Psoas muscle (tissue), 8 donors: ENCODE data around the gene PRUNE2. TPM values are rescaled to one million over a fixed set of nuclear protein-coding genes. Genes with fewer than 3 reads are reported as not detected.

ENCODE experiments used
- ATAC-seq, 4 donors: fragments of 200-7000 bp; cut with Tn5 transposase; one replicate each; pipeline ENCODE4 v1.9.1; 2020; ENCODE audit warnings: moderate library complexity in 3 of 4, mild to moderate bottlenecking in 2 of 4
- DNase-seq, 2 donors: peaks; one replicate each; pipeline ENCODE4 v3.0.0-alpha.2; 2020
- H3K27ac ChIP-seq: fragments of 200-600 bp; one replicate; pipeline ENCODE4 v1.8.0; 2022
- H3K27me3 ChIP-seq, 3 donors: fragments of 200-600 bp in 1 of 3; one replicate each; pipeline versions ENCODE4 v1.6.1 to v1.8.0; 2013 to 2022; ENCODE audit warnings: low read length in 2 of 3, mild to moderate bottlenecking in 2 of 3, moderate library complexity in 1 of 3; ENCODE audit not compliant: insufficient read depth in 3 of 3
- H3K36me3 ChIP-seq, 2 donors: fragments of 200-600 bp in 1 of 2; one replicate each; pipeline versions ENCODE4 v1.6.1 to v1.8.0; 2013 to 2022; ENCODE audit warnings: low read depth in 1 of 2, mild to moderate bottlenecking in 1 of 2, moderate library complexity in 1 of 2; ENCODE audit not compliant: insufficient read depth in 1 of 2
- H3K4me1 ChIP-seq: fragments of 200-600 bp; one replicate; pipeline ENCODE4 v1.8.0; 2022
- H3K4me3 ChIP-seq: fragments of 200-600 bp; one replicate; pipeline ENCODE4 v1.8.0; 2022; ENCODE audit warnings: mild to moderate bottlenecking
- H3K9me3 ChIP-seq: fragments of 200-600 bp; one replicate; pipeline ENCODE4 v1.8.0; 2022
- WGBS, 3 donors: extraction: QIAGEN DNeasy Blood & Tissue Kit; methylation state at CpG; one replicate each; pipeline versions ENCODE4 v1.1.6 to v1.1.7; 2013; 5-methylcytosine and 5-hydroxymethylcytosine counted together
- intact Hi-C, 2 donors: fragments of 100-400 bp; cut with DNase I; formaldehyde crosslinking; loops; one replicate each; pipeline versions ENCODE4 v1.11.0 to v1.14.2; 2022
- polyA plus RNA-seq, 3 donors: library from polyadenylated mRNA; stranded (reverse); fragments of 200-250 nt; gene quantifications; one replicate each; pipeline ENCODE4 v1.2.3, GENCODE V29; 2013
- total RNA-seq, 4 donors: library from RNA; stranded (reverse); fragmentation: NEBNext Ultra II Directional in 2 of 4; extraction: Animal tissue kit (Norgen Biotek cat#: 25700) in 2 of 4; gene quantifications; one replicate each; pipeline versions ENCODE4 v1.2.1 to v1.2.4, GENCODE V29; 2021 to 2023
- TF ChIP-seq, protein P1 (sequence below): fragments of 200-600 bp; IDR thresholded peaks from one replicate; pipeline ENCODE4 v1.8.0; 2022; ENCODE audit warnings: antibody characterized with exemption
- donor health status: healthy with polysubstance abuse.
- donor health status: DM: no; HTN: no; CAD: no; lungs with moderate emphysema.
- donor health status: Bipolar disorder and iron deficiency.
- donor health status: healthy.
- donor health status: DM: yes; HTN: yes; CAD: no.
- donor health status: DM: no; HTN: no; CAD: no.
- donor health status: DM: no; HTN: no; CAD: no.
- donor health status: DM: yes; HTN: yes; CAD: no.

The PRUNE2 gene
- total and polyA plus RNA-seq, 7 donors, result 1.2 to 79.9 (median 3.6) TPM

DNA sequence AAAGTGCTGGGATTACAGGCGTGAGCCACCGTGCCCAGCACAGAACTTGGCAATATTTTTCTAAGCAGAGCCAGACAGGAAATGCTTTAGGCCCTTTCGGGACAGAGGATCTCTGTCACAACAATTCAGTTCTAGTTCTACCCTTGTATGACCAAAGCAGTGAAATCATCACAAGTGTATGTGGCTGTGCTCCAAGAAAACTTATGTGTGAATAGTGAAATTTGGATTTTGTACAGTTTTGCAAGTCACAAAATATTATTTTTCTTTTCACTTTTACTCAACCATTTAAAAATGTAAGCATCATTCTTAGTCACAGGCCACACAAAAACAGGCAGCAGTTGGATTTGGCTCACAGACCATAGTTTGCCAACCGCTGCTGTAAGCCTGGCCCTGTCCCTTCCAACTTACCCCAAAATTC lies 20.4 kb upstream of the PRUNE2 start:
- TF ChIP-seq, protein P1, sequence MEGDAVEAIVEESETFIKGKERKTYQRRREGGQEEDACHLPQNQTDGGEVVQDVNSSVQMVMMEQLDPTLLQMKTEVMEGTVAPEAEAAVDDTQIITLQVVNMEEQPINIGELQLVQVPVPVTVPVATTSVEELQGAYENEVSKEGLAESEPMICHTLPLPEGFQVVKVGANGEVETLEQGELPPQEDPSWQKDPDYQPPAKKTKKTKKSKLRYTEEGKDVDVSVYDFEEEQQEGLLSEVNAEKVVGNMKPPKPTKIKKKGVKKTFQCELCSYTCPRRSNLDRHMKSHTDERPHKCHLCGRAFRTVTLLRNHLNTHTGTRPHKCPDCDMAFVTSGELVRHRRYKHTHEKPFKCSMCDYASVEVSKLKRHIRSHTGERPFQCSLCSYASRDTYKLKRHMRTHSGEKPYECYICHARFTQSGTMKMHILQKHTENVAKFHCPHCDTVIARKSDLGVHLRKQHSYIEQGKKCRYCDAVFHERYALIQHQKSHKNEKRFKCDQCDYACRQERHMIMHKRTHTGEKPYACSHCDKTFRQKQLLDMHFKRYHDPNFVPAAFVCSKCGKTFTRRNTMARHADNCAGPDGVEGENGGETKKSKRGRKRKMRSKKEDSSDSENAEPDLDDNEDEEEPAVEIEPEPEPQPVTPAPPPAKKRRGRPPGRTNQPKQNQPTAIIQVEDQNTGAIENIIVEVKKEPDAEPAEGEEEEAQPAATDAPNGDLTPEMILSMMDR, result no peak
- ATAC-seq (no peak), DNase-seq (no peak)
- Histone ChIP-seq H3K27ac (no peak overlapping the region), H3K4me1 (no peaks in the 10 kb centered on the region), H3K36me3 (no peaks in the 10 kb centered on the region), H3K9me3 (no peaks in the 10 kb centered on the region), H3K27me3 (no peaks in the 10 kb centered on the region), H3K4me3 (no peak overlapping the region)
- intact Hi-C loops, result no loop called here
- WGBS, 3 donors, result 20 to 25% (median 23%) methylated on average over 4 of the region's 4 CpGs

- H3K27ac ChIP-seq, result no peak overlapping the region
- H3K27me3 ChIP-seq, result no peaks in the 10 kb centered on the region
- H3K4me1 ChIP-seq, result no peaks in the 10 kb centered on the region
- no peaks in the 10 kb centered on the region for H3K36me3 ChIP-seq
- intact Hi-C loops, result no loop called here
- H3K4me3 ChIP-seq, result no peak overlapping the region
- ATAC-seq (no peak), DNase-seq (no peak)
- TF ChIP-seq, protein P1, result no peak
- no peaks in the 10 kb centered on the region for H3K9me3 ChIP-seq
- 59 to 63% (median 60%) methylated on average over 1 of the region's 1 CpG for WGBS, 3 donors
These were observed 15.3 kb upstream of the PRUNE2 start for GRCh38 chr9:76921165-76921564.

- DNase-seq, result no peak
- Histone ChIP-seq H3K27ac (no peak overlapping the region), H3K4me1 (no peaks in the 10 kb centered on the region), H3K4me3 (no peak overlapping the region), H3K36me3 (no peaks in the 10 kb centered on the region), H3K9me3 (no peaks in the 10 kb centered on the region), H3K27me3 (peaks cover 0 to 4% (median 0%) of the 10 kb centered on the region in 3 donors)
- no peak for ATAC-seq
- TF ChIP-seq, protein P1, result no peak
- 14 to 34% (median 21%) methylated on average over 4 of the region's 4 CpGs for WGBS, 3 donors
- intact Hi-C loops, result no loop called here
These were observed 11.4 kb upstream of the PRUNE2 start for GRCh38 chr9:76917299-76917698.

- WGBS, 3 donors, result 83 to 85% (median 84%) methylated on average over 4 of the region's 4 CpGs
- TF ChIP-seq, protein P1, result no peak
- Histone ChIP-seq H3K36me3 (no peaks in the 10 kb centered on the region), H3K4me1 (no peaks in the 10 kb centered on the region), H3K27me3 (peaks cover 0 to 4% (median 0%) of the 10 kb centered on the region in 3 donors), H3K27ac (no peak overlapping the region), H3K9me3 (no peaks in the 10 kb centered on the region), H3K4me3 (no peak overlapping the region)
- intact Hi-C loops, result no loop called here
- DNase-seq (no peak), ATAC-seq (no peak)
These were observed 10.3 kb upstream of the PRUNE2 start for GRCh38 chr9:76916231-76916630.

DNA sequence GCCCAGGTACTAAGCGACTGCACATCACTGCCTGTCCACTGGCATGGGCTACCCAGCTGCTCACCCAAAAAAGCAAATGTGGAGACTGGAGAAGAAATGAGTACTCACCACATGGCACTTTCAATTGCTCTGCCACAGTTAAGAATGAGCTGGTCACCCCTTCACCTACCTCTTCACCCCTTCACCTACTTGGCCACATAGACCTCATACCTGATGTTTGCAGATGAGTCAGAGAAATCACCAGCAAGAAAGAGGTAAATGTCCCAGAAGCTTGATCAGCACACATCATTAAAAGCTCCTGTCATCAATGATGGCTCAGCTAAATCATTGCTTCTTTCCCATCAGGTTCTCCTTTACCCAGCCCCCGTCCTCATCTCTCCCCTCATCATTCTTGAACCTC lies 7.6 kb upstream of the PRUNE2 start:
- intact Hi-C loops, result no loop called here
- H3K4me1 ChIP-seq, result no peaks in the 10 kb centered on the region
- no peak overlapping the region for H3K27ac ChIP-seq
- DNase-seq (no peak), ATAC-seq (no peak)
- TF ChIP-seq, protein P1, result no peak
- no peaks in the 10 kb centered on the region for H3K9me3 ChIP-seq
- 76 to 88% (median 86%) methylated on average over 2 of the region's 2 CpGs for whole genome bisulfite sequencing, 3 donors
- peaks cover 0 to 4% (median 0%) of the 10 kb centered on the region in 3 donors for H3K27me3 ChIP-seq
- H3K4me3 ChIP-seq, result no peak overlapping the region
- H3K36me3 ChIP-seq, result no peaks in the 10 kb centered on the region
